ENCODE data around the gene ELMO1.
A peak's percentile ranks its signal among the peaks of the same experiment; 100 is the strongest.

The ELMO1 gene

DNA sequence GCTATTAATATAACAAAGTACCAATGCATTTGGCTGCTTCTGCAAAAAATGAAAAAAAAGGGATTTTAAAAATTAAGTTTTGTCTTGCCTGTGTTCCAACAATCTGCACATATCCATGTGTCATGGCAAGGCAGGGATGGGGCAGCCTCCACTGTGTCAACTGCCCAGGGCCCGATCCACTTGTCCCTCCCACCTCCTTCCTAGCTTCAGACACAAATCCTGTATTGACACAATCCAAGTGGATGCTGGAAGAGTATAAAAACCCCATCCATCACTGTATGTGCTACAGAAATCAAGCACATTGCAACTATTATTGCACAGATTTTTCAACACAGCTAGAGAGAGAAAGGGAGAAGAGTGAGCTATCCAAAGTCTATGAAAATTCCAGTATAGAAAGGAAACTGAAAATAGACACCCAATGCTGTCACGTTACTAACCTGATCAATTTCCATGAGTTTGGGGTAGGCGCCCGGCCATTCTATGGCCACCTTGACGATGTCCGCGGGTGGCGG is 106.4 kb downstream of the ELMO1 start:
- DNase-seq: no peak

DNA sequence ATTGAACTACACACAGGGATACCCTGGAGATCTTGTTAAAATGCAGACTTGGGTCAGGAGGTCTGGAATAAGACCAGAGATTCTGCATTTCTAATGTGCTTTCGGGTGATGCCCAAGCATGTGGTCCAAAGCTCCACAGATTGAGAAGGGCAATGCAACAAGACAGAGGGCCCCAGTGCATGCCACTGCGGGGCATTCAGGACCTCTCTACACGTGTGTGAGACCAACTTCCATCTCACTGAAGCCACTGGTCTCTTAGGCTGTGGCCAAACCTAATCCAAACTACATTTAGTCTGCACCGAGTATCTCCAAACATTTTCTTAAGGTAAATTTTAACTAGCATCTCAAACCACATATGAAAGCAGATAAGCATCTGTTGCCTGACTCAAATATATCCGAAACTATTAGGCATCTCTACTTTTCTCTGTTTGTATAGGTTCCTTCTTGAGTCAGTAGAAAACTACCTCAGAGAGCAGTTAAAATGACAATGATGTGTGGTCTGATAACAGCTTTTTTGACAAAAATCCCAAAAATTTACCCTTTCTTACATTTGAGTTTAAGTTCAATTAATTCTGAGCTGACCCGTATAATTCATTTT is 107.5 kb downstream of the ELMO1 start:
- DNase-seq: no peak

DNA sequence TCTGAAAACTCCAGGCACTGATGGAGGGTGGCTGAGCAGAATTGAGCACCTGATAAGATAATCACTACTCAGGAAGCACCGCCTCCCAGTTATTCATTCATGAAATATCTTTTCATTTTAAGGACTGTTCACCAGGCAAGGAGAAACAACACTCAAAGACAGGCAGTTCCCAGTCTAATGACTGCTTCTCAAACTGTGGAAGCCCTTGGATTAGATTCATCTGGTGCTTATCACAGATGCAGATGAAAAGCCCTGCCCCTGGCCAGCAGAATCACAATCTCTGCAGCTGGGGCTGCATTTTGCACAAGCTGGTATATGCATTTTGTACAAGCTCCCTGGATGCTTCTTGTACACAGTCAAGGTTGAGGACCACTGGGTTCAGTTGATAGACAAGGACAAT is 109.7 kb downstream of the ELMO1 start:
- no peak for DNase-seq

DNA sequence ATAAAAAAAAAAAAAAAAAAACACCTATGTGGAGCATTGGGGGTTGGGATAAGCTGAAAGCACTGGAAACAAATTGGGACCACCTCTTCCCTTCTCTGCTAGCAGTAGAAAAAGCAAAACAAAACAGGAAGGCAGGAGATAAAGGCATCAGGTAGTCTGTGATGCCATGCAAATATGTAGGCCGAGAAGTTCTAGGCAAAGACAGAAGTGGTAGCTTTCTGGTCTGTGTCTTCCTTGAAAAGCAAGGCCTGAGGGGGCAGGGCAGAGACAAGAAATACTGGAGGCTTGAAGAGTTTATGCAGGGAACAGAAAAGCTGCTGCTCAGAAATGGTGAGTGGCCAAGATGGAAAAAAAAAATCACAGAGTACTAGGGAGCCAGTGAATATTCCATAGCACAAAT is 111.1 kb downstream of the ELMO1 start:
- DNase-seq: no peak

DNA sequence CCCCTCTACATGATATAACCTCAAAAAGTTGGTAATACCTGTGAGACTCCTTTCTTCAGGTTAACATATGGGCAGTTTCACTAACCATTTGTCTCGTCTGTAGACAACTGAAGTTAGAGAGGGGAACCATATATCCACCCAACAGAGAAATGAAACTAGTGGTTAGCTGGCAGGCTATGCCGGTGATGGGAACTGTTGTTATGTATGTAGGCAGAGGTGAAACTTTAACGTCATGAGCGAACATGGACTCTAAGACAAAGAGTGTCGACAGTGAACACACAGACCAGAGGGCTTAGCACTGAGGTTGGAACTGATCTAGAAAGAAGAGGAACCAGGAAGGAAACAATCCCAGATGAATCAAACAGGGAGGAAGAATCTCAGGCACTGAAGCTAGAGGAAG is 112.4 kb downstream of the ELMO1 start:
- DNase-seq: no peak

DNA sequence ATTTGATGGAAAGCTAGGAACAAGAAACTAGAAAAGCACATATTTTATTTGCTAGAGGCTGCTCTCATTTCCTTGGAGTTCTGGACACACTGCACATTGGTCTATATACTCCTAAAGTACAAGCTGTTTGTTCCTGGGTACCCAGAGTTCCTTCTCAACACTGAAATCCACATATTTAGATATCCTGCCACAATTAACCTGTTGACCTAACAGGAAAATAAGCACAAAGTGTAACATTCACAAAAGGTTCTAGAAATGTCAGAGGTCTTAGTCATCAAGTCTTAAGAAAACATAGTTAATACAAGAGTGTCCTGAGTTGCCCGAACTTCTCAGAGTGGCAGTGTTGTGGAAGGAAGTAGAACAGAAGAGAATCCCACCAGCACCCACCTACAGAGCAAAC is 115.6 kb downstream of the ELMO1 start:
- no peak for DNase-seq

DNA sequence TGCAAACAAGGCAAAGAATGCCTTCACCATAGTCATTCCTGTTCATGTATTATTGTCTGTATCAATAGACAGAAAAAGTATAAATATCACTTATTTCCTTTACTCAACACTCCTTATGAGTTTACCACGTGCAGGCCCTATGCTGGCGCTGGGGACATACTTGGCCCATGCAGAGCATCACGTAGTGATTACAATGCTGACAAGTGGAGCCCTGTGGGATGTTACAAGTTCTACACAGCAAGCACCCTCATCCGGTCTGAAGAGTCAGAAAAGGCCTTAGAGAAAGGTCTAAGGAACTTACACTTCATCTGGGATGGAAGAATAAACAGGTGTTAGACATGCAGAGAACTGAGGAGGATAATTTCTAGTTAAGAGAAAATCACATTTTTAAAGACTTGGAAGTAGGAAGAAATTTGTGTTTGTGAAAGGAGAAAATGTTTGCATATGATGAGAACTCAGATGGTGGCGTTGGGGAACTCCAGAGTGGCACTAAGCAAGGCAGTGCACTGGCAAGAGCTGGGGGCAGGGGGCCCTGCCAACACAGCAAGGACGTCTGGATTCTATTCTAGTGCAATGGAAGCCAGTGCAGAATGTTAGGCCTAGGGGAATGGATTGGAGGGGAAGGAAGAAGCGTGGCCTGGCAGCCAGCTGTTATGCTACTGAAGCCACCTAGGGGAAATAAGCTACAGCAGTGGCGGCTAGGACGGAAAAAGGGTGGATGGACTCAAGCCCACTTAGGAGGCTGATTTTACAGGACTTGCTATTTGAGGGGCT is 116.2 kb downstream of the ELMO1 start:
- no peak for DNase-seq

DNA sequence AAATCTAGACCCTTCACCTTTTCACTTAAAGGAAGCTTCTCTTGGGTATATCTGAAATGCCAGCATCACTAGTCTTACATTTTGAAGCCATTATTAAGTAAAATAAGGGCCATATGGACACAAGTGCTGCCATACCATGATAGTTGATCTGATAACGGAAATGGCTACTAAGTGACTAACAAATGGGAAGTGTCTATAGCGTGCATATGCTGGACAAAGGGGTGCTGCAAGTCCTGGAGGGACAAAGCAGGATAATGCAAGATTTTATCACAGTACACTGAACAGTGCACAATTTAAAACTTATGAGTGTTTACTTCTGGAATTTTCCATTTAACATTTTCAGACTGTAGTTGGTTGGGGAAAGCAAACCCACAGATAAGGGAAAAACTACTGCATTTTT is 117.9 kb downstream of the ELMO1 start:
- no peak for DNase-seq

DNA sequence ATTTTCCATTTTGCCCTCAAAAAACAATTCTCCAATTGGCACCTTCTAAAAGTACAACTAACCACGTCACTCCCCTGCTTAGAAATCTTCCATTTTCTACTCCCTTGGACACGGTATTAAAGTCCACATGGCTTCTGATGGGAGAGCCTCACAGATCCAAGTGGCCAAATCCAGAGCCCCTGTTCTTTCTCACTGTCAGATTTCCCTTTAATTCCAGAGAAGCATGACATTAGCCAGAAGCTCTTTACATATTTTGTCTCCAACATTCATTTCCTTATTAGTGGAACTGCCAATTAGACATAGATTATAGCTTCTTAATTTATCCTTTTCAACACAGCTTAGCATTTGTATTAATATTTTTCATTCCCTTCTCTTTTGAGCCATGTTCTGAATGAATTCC is 118.7 kb downstream of the ELMO1 start:
- DNase-seq: no peak

DNA sequence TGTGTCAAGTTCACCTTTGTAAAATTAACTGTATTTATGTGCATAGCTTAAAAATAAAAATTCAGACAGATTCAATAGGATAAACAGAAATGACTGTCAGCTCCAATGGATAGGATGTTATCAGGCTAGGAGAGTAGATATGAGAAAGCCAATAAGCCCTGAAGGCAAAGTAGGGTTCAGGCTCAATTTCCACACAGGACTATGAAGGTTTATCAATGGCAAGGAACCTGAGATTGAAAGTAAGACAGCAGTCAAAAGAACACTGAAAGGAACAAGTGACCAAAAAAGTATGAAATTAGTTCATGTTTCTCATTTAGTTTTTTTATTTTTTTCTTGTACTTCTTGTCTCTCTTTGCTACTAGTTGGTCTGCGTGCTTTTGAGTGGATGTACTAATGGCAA is 121.4 kb downstream of the ELMO1 start:
- no peak for DNase-seq

DNA sequence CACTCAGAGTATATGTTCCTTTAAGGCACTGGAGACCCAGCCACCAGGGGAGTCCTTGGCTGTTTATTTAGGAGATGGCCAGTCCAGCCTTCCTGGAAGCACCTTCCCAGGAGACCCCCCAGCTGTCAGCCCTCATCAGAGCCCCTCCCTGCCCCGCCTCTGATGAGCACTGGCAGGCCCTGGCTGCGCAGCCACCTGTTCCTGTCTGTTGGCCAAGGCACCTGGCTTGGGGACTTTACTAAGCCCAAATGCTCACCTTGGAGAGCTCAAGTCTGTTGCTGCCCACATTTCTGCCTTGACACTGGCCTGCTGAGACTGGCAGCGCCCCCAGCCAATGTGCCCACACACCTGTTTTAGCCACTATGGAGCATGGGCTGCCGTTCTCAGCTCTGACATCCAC is 124.7 kb downstream of the ELMO1 start:
- DNase-seq: peak; percentile 41

DNA sequence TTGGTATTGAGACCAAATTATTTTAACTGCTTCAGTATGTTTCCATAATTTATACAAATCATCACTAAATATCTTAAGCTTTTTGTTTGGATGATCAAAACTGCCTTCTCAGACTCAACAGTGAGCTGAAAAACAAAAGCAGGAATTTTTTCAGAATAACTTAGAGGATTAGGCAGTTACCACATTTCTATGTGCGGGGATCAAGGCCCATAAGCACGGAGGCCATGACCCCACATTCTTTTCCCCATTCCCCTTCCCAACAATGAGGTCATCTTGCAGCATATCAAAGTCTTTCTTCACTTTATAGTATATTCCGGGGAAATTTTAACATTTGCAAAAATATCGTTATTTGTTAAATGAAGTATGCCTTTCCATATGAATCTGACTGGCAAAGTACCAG is 125.8 kb downstream of the ELMO1 start:
- DNase-seq: no peak

DNA sequence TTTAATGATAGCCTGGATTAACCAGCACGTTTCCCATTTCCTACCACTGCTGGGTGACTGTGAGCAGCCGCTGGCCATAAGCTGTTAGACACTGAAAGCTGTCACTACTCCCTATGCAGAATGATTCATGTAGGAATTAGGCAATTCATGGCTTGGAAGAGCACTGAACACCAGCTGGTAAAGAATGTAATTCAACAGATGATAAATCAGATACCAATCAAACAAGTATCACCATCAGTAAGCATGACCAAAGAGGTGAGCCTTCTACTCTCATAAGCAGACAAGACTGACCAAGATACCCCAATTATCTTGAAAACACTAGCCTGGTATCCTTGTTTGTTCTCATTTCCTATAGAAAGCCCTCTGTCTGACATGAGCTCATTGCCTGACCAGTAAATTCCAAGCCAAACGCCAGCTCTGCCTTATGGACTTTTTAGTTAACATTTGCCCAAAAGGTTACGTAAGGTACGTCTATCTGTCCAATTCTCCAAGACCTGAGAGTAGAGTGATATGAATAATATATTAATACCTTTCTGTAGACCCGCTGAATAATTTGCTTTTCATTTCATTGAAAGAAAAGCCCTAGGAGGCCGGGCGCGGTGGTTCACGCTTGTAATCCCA is 127.7 kb downstream of the ELMO1 start:
- DNase-seq: no peak

DNA sequence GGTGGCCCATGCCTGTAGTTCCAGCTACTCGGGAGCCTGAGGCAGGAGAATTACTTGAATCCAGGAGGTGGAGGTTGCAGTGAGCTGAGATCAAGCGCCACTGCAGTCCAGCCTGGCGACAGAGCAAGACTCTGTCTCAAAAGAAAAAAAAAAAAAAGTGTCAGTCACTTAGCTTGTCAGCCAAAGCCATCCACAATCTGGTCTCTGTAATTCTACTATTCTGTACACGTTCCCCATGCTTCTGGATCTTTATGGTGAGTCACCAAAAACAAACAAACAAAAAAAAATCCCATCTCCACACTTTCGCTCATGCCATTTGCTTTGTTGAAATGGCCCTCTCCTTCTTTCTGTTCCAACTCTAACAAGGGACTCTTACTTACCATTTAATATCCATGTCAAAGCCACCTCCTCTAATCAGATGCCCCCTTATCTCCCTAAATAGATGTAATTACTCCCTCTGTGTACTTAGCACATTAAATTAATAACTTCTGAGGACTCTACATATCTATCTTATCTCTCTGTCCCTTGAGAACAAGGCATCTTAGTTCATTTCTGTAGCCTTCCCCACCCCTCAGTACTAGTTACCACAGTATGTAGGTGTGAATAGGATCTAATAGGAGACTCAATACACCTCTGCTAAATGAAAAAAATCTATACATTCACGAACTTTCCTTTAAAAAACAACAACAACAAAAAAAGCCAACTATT is 128.4 kb downstream of the ELMO1 start:
- DNase-seq: no peak

DNA sequence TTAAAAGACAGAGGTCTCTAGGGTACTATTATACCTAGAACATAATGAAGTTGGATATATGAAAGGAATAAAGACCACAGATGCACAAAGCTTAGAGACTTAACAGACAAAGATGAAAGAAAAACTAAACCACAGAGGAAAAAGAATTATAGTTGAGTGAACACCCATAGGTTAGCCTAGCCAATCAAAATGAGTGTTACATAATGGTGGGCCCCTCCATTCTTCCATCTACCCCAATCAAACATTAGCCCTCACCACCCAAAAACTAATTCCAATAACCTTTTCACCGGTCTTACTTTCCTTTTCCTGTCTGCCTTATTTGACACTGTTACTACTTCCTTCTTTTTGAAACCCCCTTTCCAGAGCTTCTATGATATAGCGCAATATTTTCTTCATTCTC is 130.1 kb downstream of the ELMO1 start:
- no peak for DNase-seq

DNA sequence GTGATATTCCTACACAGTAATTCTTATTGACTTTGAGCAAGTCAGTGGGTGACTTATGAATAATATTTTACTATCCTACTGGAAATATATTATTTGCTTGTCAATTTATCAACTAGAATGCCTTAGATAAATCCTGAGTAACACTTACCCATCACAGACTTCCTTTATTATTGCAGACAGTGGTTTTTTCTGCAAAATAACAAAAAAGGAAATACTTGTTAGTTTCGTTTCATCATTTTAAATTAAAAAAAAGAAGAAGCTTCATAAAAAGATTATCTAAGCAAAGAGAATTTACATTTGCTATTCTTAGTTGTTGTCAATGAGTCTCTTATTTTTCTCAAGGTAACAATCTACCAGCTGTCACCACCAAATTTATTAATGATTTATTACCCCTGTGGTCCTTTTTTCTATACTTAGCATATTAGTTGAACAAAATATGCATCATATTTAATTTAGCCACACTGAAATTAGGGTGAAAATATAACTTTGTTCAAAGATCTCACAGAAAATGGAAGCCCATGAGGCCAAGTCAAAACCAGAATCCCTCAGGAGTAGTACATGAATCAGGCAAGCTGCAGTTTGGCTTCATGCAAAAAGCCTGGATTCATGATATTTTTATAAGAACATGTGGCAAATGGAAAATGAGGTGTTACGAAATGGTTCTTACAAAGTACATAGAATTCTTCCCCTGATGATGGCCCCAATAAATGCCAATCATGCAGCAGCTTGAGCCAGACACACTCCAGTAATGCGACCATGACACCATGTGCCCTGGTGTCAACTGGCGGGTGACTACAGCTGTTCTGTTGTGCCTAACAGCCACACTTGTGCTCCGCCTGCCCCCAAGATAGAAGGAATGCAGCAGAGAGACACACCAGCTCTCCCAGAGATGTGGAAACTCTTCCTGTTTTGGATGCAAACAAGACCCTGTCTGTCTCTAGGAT is 132.6 kb downstream of the ELMO1 start:
- peak; percentile 31 for DNase-seq

DNA sequence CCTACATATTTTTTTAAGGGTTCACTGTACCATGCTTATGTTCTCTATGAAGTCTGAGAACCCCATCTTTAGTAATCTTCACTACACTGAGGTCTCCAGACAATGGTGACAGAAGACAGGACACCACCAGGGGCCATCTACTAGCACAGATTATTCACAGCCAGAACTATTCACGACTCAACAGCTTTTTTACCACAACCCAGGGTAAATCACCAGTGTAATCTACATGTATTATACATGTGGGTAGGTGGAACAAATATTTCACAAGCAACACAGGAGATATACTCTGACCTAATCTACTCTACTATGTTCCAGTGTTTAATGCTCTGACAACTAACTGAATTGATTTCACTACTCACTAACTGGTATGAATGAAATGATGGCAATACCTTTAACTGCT is 136.1 kb downstream of the ELMO1 start:
- no peak for DNase-seq

DNA sequence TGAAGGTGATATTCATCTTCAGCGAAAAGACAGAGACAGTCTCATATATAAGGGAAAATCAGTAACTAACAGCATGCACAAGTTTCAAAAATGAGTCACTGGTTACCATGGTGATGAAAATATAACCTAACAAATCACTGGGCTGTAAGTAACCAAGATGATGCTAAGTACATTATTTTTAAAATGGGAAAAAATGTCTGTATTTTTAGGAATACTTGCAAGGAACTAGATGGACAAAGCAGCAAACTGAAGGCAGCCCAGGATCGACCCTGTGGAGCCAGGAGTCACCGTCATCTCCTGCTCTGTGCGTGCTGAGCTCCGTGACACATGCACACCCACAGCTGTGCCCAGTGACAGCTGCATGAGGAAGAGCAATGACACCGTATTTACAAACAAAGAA is 137.3 kb downstream of the ELMO1 start:
- peak; percentile 53 for DNase-seq

DNA sequence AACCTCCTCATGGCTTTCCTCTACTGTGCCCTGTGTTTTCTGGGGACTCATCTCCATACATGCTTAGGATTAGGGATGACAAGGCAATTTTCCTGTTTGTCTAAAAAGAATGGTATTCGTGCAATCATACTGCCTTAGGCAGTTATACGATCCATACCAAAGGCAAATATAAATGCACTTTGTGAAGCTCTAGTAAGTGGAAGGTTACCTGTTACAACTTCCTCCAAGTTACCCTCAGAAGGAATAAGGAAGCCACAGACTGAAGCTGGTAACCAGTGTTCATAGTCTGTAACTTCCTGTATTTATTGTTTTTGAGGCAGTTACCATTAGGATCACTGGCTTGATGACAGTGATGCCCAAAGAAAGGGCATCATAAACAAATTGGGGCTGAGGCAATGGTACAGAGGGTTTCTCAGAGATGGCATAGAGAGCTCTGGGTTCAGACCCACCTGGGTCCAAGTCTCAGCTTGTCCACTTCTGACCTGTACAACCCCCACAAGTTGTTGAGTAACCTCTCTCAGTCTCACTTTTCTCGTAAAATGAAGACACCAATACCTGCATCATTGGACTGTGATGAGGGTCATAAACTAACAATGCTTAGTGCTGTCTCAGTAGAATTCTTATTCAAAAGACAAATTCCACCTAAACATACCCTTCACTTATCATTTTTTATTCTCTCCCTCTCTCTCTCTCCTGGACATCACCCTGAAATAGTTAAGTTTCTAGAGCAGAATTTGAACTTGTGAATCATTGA is 138.2 kb downstream of the ELMO1 start:
- DNase-seq: no peak

DNA sequence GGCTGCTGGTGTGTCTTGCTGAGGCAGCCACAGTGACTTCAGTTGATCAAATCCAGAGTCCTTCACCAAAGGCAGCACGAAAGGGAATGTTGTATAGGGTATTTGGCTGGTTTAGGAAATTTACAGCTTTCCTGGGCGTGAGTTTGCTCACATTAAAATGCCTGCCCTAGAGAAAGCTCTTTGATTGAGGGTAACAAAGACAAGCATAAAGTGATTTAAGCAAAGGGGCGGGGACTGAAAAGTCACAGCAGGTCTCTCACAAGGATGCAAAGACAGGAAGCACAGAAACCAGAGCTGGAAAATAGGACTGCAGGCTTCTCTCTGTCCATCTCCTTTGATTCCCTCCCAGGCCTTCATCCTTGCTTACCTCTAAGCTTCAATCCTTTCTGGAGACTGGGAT is 139.2 kb downstream of the ELMO1 start:
- no peak for DNase-seq

DNA sequence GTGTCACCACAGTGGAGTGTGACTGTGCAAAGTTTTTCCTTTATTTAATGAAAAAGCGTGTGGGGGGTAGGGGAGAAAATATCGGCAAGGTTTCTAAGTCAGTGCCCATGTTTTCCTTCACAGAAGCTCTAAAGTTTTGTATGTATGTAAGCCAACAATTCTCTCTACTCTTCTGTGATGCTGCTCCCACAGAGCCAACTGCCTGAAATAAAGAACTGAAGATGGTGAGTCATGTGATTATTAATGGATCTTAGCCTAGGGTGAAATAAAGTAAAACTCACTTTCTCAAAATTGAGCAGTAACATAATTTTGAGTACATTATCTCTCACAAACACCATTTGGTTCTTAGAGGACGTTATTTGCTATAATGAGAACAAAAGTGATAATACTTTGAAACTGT is 143.7 kb downstream of the ELMO1 start:
- no peak for DNase-seq

DNA sequence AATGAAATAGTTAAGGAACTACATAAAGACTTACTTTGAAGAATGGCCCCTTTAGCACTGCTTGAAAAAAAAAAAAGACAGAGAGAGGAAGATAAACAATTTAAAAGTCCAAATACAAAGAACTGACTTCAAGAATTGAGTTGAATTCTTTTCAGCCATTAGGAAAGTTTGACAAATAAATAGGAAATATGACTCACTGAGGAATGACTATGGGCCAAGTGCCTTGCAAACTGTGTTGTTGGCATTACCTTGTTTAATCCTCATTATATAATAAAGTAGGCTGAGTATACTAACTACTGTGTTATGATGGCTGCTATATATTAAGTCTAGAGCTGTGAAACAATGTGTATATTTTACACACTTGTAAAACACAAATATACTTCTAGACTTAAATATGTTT is 151.1 kb downstream of the ELMO1 start:
- DNase-seq: no peak

All from left hindlimb (tissue), 1 donor.